NCI-H2107 treated with DMSO at 0.1 percent for 48 hours (cell line): ENCODE data around the gene CD1B.
"Not testable (repeated sequence)": the region's sequence is repeated elsewhere in the genome, so short reads cannot be mapped to it uniquely, and the experiment has no call there.

Source experiments
- DNase-seq: peaks from one replicate; lab custom pipeline; 2025; ENCODE audit not compliant: unreplicated experiment; lab: John Stamatoyannopoulos, UW

Gene CD1B

DNA sequence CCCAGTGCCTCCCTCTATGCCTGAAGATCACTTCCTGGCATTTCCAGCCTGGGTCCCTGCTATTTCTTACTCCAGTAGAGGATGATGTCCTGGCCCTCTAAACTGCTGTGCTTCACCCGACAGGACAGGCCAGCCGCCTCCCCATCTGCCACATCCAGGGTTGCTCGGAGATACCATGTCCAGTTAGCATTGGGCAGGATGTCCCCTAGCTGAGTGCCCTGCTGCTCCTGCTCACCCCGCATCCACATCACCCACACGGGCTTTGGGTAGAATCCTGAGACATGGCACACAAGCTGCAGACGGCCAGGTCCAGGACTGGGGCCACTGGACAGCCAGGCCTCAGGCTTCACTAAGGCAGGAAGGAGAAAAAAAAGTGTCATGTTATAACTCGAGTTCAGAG is 2.0 kb downstream of the CD1B start:
- no peak for DNase-seq

DNA sequence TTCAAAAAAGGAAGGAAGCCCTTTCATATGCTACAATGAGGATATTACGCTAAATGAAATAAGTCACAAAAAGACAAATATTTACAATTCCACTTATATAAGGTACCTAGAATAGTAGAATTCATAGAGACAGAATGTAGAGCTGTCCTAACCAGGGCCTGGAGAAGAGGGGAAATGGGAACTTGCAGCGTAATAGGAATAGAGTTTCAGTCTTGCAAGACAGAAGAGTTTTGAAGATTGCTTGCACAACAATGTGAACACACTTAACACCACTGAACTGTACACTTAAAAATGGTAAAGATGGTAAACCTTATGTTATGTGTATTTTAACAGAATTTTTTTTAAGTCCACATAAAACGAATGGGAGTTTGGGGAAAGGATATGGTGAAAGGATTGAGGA is 2.9 kb downstream of the CD1B start:
- no peak for DNase-seq

DNA sequence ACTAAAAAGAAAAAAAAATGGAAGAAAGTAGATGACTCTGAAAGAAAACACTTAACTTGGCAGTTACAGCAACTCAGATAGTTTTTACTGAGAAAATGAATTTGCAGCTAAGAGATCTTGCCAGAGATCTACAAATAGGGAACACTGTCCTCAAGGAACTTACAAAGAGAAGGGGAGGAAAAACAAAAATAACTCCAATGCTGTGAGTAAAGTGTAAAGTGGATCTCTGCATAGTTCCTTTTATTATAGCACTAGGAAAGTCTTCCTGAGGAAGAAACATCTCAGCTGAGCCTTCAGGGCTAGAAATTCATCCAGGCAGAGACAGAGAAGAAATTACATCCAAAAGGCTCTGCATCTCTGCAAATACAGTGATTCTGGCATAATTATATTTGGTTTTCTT is 3.9 kb downstream of the CD1B start:
- no peak for DNase-seq

DNA sequence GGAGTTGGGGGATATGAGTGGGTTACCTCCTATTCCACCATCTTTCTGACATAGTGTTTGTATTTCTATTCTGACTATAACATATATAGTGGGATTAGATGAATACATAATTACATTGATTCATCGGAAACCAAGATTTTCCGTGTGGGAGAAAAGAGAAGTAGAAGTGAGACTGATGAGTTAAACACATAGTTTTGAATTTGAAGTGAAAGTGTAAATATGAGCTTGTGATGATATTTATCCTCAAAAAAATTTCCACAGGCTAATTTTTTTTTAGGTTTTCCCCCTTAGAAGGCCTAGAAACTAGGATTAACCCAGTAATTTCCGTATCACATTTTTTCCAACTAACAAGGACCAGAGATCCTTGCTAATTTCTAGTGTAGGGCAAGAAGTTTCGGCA is 6.9 kb downstream of the CD1B start:
- DNase-seq = no peak

DNA sequence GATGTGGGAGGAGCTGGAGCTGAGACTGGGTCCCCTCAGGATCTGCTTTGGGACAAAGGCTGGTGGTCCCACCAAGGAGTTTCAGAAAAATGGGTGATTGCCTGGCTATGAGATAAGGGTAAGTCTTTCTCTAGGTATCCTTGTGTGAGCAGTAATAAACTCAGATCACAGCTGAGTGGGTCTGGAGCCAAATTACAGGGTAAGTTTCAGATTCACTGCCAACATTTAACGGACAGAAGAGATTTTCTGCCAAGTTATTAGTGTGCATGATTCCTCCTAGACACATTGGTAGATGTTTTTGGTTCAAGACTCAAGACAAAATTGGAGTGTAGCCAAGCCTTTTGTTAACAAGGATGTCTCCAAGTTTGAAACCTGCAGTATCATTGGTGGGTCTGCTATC is 7.5 kb downstream of the CD1B start:
- no peak for DNase-seq

DNA sequence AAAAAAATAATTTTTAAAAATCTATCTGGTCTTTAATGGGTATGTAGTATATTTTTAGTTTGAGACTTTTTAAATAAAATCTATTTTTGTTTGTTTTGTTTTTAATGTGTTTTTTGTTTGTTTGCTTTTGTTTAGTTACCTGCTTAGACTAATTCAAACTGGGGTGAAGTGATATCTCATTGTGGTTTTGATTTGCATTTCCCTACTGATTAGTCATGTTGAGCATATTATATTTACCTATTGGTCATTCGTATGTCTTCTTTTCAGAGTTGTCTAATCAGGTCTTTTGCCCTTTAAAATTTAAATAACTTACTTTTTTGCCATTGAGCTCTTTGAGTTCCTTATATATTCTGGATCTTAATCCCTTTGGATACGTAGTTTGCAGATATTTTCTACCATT is 20.3 kb downstream of the CD1B start:
- DNase-seq = no peak

DNA sequence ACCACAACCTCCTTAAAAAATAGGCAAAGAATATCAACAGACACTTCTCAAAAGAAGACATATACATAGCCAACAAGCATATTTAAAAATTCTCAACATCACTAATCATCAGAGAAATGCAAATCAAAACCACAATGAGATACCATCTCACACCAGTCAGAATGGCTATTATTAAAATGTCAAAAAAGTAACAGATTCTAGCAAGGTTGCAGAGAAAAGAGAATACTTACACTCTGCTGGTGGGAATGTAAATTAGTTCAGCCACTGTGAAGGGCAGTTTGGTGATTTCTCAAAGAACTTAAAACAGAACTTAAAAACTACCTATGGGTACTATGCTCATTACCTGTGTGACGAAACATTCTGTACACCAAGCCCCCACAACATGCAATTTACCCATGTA is 20.7 kb downstream of the CD1B start:
- DNase-seq = no peak

DNA sequence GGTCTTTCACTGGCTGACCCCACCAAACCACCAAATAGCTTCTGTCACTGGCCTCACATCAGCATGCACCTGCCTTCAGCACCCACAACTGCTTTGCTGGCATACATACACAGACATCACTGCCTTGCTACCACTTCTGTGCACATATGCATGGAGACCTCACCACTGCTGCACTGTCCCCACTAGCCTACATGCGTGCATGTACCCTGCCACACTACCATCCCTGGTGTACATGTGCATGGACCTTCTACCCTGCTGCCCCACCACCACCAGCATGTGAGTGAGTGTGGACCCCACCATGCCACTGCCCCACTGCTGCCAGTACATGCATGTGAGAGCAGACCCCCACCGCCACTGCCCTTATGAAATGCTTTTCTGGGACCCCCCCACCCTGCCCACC is 35.5 kb downstream of the CD1B start:
- DNase-seq = no peak

DNA sequence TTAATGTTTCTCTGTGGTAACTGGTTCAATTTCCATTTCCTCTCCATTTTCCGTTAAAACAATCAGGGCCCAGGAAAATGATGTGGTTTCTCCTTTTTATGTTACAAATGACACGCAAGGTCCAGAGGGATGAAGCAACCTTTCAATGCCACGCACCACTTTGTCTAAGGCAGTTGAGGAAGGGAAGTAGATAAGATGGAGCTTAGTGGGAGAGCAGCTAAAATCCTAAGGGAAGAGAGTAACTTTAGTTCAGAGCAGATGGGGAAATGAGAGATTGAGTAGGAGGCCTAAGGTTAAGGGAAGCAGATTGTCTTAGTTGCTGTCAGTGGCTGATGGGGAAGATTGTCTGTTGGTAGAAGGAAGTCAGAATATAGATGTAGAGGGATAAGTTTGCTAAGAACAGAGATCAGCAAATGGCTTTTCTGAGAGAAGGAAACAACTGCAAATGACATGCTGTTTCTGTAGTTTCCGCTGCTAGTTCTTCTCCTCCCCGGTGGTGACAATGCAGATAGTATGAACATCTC is 40.9 kb downstream of the CD1B start:
- DNase-seq = no peak

DNA sequence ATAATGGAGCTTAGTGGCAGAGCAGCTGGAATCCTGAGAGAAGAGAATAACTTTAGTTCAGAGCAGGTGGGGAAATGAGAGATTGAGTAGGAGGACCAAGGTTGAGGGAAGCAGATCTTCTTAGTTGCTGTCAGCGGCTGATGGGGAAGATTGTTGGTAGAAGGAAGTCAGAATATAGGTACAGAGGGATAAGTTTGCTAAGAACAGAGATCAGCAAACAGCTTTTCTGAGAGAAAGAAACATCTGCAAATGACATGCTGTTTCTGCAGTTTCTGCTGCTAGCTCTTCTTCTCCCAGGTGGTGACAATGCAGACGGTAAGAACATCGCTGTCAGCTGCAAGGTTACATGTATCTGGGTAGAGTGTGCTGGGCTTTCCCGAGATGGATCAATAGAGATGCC is 41.5 kb downstream of the CD1B start, which contains the start of gene CD1C:
Gene CD1C (plus strand): TSS at position 113 of the 400 bp plus-strand sequence. CDS start 142 bp downstream, at position 255.
- DNase-seq = no peak

DNA sequence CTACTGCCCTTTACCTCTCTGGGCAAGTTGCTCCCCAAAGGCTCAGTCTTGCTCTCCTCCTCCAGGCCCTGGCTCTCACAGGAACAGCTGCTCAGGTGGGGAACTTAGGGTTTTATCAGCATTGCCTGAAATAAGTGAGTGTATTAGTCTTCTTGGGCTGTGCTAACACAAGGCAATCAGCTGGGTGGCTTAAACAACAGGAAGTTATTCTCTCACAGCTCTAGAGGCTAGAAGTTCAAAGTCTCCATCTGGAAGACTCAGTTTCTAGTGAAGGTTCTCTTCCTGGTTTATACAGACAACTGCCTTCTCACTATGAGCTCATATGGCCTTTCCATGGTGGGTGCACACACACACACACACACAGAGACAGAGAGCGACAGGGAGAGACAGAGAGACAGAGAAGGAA is 44.4 kb downstream of the CD1B start:
- DNase-seq = no peak

DNA sequence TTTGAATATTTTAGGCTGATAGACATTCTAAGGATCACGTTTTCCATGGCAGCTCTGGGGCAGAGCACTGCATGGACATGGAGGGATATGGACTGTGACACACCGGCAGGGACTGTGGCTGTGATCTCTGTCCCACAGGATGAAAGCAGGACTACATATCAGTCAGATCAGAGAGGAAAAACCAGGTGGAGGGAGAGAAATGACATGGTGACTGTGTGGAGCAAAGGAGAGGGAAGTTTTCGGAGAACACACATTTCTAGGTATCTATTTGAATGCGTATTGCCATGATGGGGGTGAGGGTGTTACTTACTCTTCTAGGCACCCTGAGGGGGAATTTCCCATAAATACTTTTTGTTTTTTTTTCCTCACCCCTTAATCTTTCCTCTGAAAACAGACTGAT is 44.8 kb downstream of the CD1B start:
- DNase-seq = no peak

DNA sequence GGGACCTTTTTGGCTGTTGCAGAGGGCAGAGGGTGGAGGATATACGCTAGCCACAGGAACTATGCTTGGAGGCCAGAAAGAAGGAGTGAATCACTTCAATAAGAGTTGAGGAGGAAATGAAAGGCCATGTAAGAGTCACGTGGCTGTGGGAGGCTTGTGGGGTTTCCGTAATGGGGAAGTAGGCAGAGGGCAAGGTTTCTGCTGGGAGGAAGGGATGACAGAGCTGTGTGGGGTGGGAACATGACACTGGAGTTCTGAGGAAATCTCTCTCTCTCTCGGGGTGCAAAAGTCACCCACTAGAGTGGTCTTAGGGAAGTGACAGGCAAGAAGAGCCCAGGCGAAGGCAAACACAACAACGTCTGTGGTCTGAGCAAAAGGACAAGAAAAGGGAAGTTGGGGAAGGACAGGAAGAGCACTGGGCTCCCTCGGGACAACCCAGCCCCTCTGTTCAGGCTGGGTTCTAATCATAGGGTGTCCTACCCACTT is 45.5 kb downstream of the CD1B start:
- no peak for DNase-seq

DNA sequence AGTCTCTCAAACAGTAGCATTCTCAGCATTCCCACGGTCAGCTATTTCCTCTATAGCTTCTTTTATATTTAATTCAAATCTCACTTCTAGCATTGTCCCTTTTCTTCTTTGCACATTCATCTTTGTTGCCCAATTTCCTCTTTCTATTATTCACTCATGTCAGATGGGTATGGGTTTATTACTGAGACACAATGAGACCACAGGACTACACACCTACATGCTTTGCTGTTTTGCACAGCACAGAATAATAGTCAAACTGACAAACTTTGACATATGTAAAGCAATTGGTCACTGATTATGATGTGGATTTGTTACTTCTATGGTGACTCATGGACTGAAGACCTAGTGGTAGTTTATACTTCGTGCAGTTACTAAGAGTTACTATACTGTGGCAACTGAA is 47.4 kb downstream of the CD1B start:
- no peak for DNase-seq

DNA sequence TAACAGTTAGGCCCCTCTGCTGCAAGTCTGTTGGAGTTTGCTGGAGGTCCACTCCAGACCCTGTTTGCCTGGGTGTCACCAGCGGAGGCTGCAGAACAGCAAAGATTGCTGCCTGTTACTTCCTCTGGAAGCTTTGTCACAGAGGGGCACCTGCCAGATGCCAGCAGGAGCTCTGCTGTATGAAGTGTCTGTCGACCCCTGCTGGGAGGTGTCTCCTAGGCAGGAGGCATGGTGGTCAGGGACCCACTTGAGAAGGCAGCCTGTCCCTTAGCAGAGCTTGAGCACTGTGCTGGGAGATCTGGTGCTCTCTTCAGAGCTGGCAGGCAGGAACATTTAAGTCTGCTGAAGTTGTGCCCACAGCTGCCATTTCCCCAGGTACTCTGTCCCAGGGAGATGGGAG is 48.9 kb downstream of the CD1B start:
- DNase-seq = not testable (repeated sequence)
